Prostate gland (tissue), 2 donors: Measurements from ENCODE around the gene TNFRSF11A.

Experiments
- POLR2A ChIP-seq: fragments of 450-650 bp; IDR thresholded peaks from one replicate; pipeline ENCODE4 v1.6.1; 2016; ENCODE audit warnings: antibody characterized with exemption, mild to moderate bottlenecking
- TF ChIP-seq, protein P1 (sequence below), 4 experiments: fragments of 200-600 bp in 2 of 4; fragments of 450-650 bp in 2 of 4; sonication (generic) in 2 of 4; IDR thresholded peaks; 1 replicate in 3 of 4; 2 replicates in 1 of 4; pipeline ENCODE4 v1.5.1; 2016 to 2019; ENCODE audit warnings: antibody characterized with exemption in 4 of 4, mild to moderate bottlenecking in 2 of 4, moderate library complexity in 2 of 4

DNA sequence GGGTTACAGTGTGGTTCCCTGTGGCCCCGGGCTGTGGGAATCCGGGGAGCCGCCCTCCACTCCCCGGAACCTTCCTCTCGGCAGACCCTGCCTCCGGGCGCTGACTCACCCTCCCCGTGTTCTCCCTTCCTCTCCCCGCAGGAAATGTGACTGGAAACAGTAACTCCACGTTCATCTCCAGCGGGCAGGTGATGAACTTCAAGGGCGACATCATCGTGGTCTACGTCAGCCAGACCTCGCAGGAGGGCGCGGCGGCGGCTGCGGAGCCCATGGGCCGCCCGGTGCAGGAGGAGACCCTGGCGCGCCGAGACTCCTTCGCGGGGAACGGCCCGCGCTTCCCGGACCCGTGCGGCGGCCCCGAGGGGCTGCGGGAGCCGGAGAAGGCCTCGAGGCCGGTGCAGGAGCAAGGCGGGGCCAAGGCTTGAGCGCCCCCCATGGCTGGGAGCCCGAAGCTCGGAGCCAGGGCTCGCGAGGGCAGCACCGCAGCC is 59.5 kb downstream of the TNFRSF11A start:
- TF ChIP-seq POLR2A, result no peak
- TF ChIP-seq, protein P1, sequence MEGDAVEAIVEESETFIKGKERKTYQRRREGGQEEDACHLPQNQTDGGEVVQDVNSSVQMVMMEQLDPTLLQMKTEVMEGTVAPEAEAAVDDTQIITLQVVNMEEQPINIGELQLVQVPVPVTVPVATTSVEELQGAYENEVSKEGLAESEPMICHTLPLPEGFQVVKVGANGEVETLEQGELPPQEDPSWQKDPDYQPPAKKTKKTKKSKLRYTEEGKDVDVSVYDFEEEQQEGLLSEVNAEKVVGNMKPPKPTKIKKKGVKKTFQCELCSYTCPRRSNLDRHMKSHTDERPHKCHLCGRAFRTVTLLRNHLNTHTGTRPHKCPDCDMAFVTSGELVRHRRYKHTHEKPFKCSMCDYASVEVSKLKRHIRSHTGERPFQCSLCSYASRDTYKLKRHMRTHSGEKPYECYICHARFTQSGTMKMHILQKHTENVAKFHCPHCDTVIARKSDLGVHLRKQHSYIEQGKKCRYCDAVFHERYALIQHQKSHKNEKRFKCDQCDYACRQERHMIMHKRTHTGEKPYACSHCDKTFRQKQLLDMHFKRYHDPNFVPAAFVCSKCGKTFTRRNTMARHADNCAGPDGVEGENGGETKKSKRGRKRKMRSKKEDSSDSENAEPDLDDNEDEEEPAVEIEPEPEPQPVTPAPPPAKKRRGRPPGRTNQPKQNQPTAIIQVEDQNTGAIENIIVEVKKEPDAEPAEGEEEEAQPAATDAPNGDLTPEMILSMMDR (IDR thresholded peaks at IDR 0.05), result no peak
